Measurements from ENCODE around the gene HLF. TPM values are rescaled to one million over a fixed set of nuclear protein-coding genes. Genes with fewer than 3 reads are reported as not detected.
A peak's percentile ranks its signal among the peaks of the same experiment; 100 is the strongest.

The HLF gene, protein sequence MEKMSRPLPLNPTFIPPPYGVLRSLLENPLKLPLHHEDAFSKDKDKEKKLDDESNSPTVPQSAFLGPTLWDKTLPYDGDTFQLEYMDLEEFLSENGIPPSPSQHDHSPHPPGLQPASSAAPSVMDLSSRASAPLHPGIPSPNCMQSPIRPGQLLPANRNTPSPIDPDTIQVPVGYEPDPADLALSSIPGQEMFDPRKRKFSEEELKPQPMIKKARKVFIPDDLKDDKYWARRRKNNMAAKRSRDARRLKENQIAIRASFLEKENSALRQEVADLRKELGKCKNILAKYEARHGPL
- total RNA-seq (2014; rRNA removed; shearing (Covaris generic)), result 0.17 and 0.25 TPM in 2 replicates
- polyA plus RNA-seq (2014; cell fraction: nucleus; rRNA removed), result 0.14 and 0.15 TPM in 2 replicates

DNA sequence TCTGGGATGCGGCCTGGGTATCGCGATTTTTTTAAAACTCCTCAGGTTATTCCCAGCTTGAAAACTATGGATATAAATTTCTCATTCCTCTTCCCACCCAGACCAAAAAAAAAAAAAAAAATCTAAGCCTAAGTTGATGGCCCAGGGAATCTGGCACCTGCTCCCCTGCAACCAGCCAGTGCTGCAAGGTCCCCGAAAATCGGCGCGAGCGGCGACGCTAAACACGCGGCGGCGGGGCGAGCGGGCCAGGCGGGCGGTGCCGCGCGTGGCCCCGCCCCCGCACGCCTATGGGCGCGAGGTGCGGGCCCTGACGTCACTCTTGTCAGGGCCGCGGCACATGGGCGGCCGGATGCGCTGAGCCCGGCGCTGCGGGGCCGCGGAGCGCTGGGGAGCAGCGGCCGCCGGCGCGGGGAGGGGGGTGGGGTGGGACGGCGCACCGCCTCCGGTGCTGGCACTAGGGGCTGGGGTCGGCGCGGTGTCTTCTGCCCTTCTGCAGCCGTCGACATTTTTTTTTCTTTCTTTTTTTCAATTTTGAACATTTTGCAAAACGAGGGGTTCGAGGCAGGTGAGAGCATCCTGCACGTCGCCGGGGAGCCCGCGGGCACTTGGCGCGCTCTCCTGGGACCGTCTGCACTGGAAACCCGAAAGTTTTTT is at the start of gene HLF:
TSS of gene HLF (plus strand) at position 316 of the 654 bp plus-strand sequence. CDS start 525 bp downstream, outside the sequence.
- peak; percentile 68 for DNase-seq (ENCODE audit: extremely low read depth, low read depth)

DNA sequence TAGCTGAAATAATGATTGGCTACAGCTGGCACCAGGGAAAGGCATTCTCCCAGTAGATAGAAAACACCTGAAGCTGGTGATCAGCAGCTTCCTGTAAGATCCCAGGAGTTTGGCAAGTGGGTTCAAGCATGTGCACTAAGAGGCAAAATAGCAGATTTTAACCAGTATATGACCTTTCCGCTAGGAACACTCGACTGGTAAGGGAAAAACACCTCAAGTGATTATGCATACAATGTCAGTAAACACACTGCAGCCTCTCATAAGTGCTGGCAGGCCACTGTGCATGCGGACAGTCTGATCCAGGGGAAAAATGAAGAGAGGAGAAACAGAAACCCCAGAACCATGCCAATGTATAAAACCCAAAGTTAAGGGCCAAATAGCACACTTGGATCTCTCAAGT is 49.0 kb upstream of the HLF start:
- DNase-seq (ENCODE audit: extremely low read depth, low read depth), result no peak

DNA sequence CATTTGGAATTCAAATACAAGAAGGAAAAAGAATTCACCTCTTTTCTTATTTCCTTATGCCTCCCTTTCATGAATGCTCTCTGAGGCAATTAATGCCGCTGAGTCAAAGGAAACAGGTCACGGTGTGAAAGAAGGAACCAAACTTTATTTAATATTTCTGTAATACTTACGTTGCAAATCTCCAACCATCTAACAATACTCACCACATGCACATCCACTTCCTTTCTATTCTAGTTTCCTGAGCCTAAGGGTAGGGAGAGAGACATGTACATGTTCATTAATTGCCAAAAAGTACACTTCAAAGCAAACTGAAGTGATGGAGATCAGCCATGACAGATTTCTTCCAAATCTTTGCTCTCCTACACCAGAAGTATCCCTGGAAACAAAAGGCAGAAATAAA is 47.9 kb upstream of the HLF start:
- DNase-seq (ENCODE audit: extremely low read depth, low read depth), result no peak

DNA sequence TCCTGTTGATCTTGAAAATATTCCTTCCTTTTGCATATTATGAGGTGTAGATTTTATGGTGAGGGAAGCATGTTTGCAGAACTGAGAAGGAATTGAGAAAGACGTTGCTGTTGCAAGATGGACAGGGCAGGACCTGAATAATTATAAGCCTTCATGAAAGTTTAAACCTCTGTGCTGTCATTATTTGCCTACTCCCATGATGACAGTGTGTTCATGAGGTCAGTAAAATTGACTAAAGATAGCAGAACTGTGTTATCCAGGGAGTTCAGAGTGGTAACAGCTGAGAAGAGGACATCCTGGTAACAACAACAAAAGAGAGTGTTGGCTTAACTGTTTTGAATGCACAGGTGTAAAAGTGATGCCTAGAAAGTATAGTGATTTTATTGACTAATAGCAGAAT is 45.3 kb upstream of the HLF start:
- DNase-seq (ENCODE audit: extremely low read depth, low read depth), result no peak

DNA sequence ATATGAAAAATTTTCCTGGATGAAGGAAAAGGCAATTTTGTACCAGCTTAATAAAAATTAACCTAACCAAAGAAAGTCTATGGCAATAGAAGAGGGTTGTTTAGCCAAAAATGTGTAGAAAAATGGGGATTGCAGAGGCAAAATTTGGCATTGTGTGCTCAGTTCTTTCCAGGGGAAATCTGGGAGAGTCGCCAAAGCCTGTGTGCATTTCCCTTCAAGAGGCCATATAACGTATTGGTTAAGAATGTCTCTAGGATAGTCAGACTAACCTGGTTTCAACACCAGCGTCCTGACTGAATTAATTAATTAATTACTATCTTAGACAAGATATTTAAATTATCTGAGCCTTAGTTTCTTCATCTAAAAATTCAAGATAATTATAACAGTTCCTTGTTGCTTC is 44.8 kb upstream of the HLF start:
- no peak for DNase-seq (ENCODE audit: extremely low read depth, low read depth)

DNA sequence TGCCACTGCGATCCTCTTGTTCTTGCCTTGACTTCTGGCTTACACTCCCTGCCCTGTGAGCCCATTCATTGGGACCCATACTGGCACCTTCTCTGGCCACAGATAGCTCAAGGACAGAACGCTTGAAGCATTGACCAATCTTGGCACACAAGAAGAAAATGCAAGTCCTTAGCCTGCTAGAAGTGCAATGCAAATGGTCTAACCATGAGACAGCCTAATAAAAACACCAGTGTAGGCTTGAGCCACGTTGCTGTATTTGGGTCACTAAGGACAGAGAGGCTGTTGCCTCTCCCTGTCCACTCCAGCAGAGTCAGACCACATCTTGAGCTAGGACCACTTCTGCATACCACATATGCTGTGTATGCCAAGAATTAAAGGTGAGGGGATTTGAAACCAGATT is 41.2 kb upstream of the HLF start:
- DNase-seq (ENCODE audit: extremely low read depth, low read depth), result no peak

DNA sequence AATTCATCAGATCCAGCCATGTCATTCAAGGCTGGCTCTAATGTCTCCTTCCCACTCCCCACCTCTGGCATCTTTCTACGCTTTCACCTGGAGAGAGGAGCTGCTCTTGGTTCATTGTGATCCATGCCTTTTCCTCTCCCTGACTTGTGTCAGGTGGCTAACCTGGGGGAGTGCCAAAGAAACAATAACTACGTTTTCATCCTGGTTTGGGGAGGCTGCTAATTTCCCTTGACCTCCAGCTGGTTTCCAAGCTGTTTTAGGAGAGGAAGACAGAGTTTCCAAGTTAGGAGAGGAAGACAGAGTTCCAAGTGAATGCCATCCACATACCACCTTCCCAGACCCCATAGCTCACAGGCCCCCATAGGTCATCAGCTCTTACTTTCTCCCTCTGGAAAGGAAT is 40.0 kb upstream of the HLF start:
- DNase-seq (ENCODE audit: extremely low read depth, low read depth), result no peak

DNA sequence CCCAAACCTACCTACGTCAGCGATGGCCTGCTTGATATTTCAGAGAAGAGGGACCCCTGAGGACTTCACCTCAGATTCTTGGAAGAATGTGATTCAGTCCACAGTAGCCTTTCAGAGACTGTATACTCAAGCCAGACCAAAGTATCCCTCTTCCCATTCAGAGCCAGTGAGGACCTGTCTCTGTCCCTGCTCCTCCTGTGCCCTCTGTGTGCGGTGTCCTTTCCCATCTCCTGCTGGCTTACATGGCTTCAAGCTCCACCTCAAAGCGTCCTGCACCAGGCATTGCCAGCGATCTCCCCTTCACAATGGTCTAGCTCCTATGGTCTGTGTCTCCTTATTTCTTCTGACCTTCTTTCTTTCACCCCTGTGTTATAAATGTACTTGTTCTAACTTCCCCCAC is 39.5 kb upstream of the HLF start:
- DNase-seq (ENCODE audit: extremely low read depth, low read depth), result no peak

DNA sequence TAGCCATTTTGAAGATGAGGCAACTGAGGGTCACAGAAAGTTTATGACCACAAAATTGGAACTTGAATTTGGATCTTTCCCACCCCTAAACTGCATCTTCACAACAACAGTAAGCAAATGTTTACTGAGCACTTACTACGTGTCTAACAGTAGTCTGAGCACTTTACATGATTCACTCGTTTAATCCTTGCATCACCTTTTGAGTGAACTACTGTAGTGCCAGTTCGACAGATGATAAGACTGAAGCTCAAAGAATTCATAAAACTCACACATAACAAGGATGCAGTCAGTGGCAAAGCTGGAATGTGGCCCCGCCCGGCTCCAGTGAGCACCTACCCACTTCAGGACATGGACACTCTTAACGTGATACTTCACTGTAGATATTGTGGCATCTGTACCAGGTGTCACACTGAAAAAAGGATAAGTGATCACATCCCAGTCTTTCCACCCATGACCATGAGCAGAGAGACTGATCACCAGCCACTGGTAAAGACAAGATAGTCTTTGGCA is 36.0 kb upstream of the HLF start:
- no peak for DNase-seq (ENCODE audit: extremely low read depth, low read depth)

DNA sequence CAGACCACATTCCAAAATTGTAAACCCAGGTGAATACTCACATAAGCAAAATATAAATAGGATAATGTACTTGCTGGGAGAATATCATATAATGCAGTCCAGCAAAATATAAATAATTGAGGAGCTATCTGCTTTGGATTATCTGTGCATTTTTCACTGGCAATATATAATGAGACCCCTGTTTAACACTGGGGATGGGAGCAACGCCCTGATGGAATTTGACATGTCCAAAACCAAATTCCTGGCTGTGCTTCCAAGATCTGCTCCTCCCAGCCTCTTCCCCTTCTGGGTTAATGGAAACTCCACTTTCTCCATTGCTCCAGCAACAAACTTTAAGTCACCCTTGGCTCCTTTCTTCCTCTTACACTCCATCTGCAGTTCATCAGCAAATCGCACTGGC is 35.5 kb upstream of the HLF start:
- no peak for DNase-seq (ENCODE audit: extremely low read depth, low read depth)

DNA sequence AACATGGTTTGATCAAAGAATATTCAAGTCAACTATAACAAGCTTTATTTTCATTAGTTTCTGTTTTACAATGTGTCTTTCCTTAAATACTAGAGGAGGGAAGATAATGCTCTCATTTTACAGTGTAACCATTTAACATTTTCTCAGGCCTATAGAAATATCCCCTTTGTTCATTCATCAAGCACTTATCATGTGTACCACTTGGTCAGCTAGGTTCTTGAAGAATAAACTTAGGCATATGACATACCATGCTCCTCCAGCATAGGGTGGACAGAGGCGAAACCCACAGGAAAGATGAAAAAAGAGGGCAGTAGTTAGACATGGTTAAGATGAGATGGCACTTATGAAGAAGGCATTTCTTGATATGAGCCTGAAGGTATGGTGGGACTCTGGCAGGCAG is 34.0 kb upstream of the HLF start:
- DNase-seq (ENCODE audit: extremely low read depth, low read depth), result no peak

DNA sequence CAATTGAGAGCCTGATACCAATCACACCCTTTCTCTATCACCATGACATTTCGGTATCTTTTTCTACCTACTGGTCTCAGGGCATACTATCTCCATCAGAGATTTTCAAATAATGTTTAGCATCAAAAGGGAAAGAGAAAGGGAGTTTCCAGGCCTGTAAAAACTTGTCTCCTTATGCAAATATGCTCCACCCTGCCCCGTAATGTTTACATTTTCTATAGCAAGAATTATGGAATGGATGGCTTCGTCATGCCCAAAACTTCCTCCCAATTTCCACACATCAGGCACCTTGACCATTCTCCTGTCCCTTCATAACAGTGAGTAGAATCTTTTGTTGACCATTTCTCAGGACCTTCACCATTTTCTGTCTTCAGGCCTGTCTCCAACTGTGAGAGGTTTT is 30.9 kb upstream of the HLF start:
- no peak for DNase-seq (ENCODE audit: extremely low read depth, low read depth)

DNA sequence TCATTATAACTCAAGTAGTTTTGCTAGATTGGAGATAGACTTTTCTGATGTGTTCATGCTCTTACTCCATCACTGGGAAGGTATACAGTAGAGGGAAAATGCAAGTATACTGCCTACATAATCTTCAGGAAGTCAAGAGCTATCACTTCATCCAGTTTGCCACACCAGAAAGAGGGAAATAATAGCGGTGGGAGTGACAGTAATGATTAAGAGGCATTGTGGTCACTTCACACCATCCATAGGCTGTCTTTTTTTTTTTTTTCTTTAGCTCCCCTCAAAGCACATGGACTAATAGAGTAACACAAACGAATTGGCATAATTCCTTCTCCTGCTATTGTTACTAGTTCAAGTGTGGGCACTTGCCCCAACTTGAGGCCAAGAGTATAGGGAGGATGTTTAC is 28.4 kb upstream of the HLF start:
- DNase-seq (ENCODE audit: extremely low read depth, low read depth), result no peak

DNA sequence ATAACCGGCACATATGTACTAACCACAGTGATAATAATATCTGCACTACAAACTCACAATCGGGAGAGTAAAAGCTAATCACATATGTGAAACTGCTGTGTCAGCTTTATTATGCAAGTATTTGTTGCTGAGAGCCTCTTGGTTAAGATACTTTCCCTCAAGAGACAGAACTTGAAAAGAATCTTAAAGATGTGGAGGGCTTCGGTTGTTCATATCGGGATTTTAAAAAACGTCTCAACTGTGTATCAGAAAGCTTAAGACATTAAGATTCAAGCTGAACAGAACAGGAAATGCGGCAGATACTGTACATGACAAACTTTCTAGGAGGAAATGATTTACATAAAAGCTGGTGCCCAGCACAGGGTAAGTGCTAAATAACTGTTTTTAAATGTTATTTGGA is 27.5 kb upstream of the HLF start:
- DNase-seq (ENCODE audit: extremely low read depth, low read depth), result no peak

DNA sequence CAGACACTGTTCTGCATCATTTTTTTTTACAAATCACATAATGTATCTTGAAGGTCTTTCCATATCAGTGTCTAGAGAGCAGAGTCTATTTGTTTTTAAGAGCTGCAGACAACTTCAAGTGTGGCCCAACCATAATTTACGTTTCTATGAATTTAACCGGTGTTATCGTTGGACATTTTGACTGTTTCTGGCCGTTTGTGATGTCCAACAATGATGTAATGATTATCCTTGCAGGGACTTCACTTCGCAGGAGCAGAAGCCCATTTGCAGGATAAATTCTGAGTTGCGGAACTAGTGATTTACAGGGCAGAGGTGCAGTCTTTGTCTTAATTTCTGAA is 26.9 kb upstream of the HLF start:
- no peak for DNase-seq (ENCODE audit: extremely low read depth, low read depth)

DNA sequence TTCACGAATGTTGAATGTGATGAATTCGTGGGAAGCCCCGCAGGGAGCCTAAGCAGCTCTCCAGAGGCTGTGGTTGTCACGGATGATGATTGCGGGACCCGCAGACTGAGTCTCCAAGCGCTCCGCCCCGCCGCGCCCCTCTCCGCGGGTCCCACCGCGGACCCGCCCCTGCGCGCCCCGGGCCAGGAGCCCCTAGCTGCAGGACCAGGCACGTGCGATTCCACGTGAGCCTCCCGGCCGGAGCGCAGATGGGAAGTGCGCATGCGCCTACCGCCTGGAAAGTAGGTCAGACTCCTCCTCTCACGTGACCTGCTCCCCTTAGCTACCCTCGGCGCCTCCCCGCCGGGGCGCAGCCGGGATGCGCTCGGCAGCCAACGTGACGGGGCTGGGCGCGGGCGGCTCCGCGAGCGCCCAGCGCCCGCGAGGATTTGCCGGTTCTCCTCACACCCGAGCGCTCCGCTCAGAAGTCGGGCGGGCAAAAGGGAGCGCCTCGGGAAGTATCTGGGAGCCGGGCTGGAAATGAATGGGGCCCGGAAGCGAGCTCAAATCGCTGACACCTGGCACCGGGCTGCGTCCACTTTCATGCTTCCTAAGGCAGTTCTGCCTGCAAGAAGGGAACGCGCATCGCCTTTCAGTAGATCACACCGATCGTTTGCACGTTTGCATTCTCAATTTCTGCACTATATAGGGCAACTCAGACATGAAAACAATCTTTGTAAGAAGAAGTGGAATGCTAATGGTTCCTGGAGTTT is 26.4 kb upstream of the HLF start:
- DNase-seq (ENCODE audit: extremely low read depth, low read depth), result peak; percentile 91

DNA sequence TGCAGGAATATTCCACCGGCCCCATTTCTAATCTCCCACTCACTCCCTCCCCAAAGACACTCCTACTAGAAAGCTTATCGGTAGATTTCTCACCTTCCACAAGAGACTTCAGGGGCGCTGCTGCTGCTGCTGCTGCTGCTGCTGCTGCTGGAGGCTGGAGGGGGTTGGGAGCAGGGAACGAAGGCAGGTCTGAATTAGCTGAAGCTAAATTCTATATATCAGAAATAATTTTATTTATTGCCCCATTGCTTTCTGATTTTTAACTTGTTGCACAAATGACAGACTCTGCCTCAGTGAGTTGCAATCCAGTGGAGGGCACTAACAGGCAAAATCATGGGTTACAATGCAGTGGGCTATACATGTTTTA is 25.8 kb upstream of the HLF start:
- no peak for DNase-seq (ENCODE audit: extremely low read depth, low read depth)

DNA sequence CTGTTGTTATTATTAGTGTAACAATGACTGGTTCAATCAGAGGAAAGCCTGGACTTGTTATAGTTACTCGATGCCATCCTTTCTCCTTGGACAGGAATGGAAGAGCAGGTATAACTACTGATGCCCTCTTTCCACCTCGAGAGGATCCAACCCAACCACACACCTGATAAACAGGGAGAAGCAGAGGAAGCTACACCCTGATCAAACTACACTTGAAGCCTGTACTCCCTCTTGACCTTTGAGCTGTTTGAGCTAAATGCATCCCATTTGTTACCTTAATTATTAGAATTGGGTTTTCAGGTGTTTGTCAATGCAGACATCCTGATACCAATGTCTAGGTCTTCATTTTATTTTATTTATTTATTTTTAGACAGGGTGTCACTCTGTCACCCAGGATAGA is 23.7 kb upstream of the HLF start:
- DNase-seq (ENCODE audit: extremely low read depth, low read depth), result no peak

DNA sequence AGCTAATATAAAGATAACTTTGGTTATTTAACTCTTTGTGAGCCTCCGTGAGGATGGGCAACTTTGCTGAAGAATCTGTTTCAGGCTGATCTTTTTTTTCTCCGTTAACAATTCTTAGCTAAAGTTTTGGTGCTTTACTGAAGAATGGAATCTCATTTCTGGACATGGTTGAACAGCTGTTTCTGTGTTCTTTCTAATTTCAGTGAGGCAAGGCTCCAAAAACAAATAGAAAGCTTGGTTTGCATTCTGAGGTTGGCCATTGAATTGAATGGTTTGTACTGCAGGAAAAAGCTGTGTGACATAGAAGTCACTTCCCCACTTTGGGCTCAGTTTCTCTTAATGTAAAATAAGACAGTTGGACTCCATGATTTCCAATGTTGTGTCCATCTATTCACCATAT is 22.3 kb upstream of the HLF start:
- DNase-seq (ENCODE audit: extremely low read depth, low read depth), result no peak

DNA sequence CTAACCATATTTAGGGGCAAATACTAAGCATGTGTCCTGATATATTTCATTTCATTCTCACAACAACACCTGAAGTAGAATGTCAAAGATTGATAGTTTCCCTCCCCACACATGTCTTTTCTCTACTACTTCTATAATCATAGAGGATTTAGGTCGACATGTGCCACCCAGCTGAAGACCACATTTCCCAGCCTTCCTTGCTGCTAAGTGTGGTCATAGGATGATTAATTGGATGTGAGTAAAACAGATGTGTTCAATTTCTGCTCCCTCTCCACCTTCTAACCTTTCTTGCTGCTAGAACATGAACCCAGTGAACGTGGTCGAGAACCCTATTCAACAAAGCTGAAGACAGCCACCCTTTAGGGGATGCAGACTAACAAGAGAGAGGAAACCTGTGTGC is 18.8 kb upstream of the HLF start:
- no peak for DNase-seq (ENCODE audit: extremely low read depth, low read depth)

DNA sequence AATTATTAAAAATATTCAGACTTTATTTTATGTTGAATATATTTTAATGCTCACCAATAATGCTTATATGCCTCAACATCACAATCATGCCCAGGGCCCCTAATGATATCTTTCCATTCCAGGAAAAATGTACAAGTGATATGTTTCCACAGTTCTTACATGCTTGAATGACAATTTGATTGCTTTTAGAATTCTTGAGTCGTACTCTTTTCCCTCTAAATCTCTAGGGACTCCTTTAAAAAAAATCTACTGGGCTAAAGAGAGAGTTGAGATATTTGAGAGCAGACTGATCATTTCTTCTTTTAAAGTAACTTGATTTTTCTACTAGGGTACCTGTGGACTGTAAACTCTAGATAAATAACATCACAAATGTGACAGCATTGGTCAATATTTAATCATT is 18.2 kb upstream of the HLF start:
- DNase-seq (ENCODE audit: extremely low read depth, low read depth), result no peak

DNA sequence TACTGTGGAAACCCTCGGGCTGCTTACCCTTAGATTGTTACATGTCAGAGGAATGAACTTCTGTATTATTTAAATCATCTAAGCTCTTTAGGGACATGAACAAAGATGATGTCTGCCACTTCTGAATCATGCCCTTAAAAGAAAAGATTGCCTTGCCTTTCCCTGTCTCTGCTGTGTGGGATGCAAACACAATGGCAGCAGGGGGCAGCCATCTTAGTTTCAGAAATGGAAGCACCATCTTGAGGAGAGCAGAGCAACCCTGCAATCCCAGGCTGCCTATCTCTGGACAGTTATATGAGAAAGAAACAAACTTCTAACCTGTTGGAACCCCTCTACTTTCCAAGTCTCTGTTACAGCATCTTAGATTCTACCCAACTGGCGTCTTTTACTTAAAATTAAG is 16.7 kb upstream of the HLF start:
- no peak for DNase-seq (ENCODE audit: extremely low read depth, low read depth)
